ENCODE data around the gene SENP1. TPM values are rescaled to one million over a fixed set of nuclear protein-coding genes. Genes with fewer than 3 reads are reported as not detected.

SENP1 gene
- total and polyA plus RNA-seq, 2 of the 13 experiments (the other 11 are each of a cell fraction or from before 2014, with no cell fraction given), result 14.0 to 20.2 TPM

DNA sequence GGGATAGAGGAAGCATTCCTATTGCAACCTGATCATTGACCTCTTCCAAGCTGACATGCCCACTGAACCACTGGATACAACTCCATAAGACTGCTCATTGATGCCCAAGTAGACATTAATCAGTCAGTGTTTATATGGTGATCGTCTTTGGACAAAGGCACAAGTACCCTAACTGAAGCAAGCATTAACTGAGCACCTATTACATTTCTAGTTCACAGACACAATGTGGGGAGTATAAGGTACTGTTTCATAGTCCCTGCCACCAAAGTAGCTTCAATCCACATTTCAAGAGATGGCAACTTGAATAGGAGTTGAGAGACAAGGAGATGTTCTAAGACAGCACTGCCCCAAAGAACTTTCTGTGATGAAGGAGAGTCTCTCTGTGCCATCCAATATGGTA is 90.8 kb downstream of the SENP1 start:
- FAIRE-seq, result no peak
- Histone ChIP-seq H3K4me3 (replicated peaks in 1 of 3; ENCODE audit: insufficient read depth in 1 of 3, low read depth in 2 of 3, low read length in 3 of 3) (no peak overlapping the region), H3K4me2 (ENCODE audit: low read depth, low read length) (no peak overlapping the region), H3K27ac (ENCODE audit: extremely low read length, insufficient read depth, low read length) (no peak overlapping the region), H4K20me1 (ENCODE audit: insufficient read depth, low read length) (no peaks in the 10 kb centered on the region), H3K9me3 (ENCODE audit: low read length) (no peaks in the 10 kb centered on the region), H2AFZ (ENCODE audit: low read length) (no peak overlapping the region), H3K27me3 (ENCODE audit: control insufficient read depth in 1 of 2, insufficient read depth in 2 of 2, low read length in 2 of 2) (no peaks in the 10 kb centered on the region; a peak in 1 of 5 replicates), H3K36me3 (replicated peaks in 1 of 2; ENCODE audit: control insufficient read depth in 1 of 2, insufficient read depth in 2 of 2, low read length in 2 of 2) (no peaks in the 10 kb centered on the region), H3K9ac (ENCODE audit: insufficient read depth, low read depth, low read length) (no peak overlapping the region), H3K79me2 (ENCODE audit: insufficient read depth, low read length) (no peaks in the 10 kb centered on the region), H3K4me1 (ENCODE audit: insufficient read depth, low read length) (peaks cover 32% of the 10 kb centered on the region)
- intact Hi-C loops (cut with micrococcal nuclease; ENCODE audit: unreplicated experiment), result no loop called here
- DNase-seq (ENCODE audit: low spot score), result no peak
- ATAC-seq, result no peak
- in situ Hi-C loops (cut with HindIII; ENCODE audit: extremely low pct_ligation_motif_present, low pct_unique_long_range_greater_than_20kb), result no loop called here
- ChIA-PET POLR2A (no interaction called here), CTCF (ENCODE audit: low intra/inter-chr PET ratio, low total read pairs) (no interaction called here)
- TF ChIP-seq, protein P1, sequence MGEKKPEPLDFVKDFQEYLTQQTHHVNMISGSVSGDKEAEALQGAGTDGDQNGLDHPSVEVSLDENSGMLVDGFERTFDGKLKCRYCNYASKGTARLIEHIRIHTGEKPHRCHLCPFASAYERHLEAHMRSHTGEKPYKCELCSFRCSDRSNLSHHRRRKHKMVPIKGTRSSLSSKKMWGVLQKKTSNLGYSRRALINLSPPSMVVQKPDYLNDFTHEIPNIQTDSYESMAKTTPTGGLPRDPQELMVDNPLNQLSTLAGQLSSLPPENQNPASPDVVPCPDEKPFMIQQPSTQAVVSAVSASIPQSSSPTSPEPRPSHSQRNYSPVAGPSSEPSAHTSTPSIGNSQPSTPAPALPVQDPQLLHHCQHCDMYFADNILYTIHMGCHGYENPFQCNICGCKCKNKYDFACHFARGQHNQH (CRISPR knock-in tag; IDR thresholded peaks at IDR 0.05), result no peak
- TF ChIP-seq ZNF546 (CRISPR knock-in tag; conservative IDR thresholded peaks at IDR 0.05) (no peak), ZNF292 (CRISPR knock-in tag; IDR thresholded peaks at IDR 0.05; ENCODE audit: borderline replicate concordance, low read depth) (no peak)
- TF ChIP-seq, protein P2, sequence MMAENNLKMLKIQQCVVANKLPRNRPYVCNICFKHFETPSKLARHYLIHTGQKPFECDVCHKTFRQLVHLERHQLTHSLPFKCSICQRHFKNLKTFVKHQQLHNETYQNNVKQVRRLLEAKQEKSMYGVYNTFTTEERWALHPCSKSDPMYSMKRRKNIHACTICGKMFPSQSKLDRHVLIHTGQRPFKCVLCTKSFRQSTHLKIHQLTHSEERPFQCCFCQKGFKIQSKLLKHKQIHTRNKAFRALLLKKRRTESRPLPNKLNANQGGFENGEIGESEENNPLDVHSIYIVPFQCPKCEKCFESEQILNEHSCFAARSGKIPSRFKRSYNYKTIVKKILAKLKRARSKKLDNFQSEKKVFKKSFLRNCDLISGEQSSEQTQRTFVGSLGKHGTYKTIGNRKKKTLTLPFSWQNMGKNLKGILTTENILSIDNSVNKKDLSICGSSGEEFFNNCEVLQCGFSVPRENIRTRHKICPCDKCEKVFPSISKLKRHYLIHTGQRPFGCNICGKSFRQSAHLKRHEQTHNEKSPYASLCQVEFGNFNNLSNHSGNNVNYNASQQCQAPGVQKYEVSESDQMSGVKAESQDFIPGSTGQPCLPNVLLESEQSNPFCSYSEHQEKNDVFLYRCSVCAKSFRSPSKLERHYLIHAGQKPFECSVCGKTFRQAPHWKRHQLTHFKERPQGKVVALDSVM (CRISPR knock-in tag; IDR thresholded peaks at IDR 0.05), result no peak
- 14% methylated on average over 1 of the region's 1 CpG for WGBS (ENCODE audit: low lambda C conversion rate)
- BruUV-seq (replicated peaks), result no TSS peak

DNA sequence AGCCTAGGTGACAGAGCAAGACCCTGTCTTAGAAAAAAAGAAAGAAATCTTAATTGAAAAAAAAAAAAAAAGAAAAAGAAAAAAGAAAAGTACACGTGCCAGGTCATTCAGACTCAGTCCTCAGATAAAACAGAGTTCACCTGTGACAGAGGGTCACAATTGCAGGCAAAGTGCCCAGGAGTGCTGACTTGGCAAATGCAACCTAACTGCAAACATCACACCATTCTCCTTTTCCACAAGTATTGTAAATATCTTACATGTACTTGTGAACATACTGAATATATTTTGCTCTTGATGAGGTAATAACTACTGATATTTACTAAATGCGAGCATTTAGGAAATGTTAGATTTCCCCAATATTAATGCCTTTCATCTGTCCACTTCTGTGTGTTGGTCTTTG is 92.6 kb downstream of the SENP1 start:
- intact Hi-C loops (cut with micrococcal nuclease; ENCODE audit: unreplicated experiment) (no loop called here), in situ Hi-C loops (cut with HindIII; ENCODE audit: extremely low pct_ligation_motif_present, low pct_unique_long_range_greater_than_20kb) (no loop called here)
- Histone ChIP-seq H3K36me3 (replicated peaks in 1 of 2; ENCODE audit: control insufficient read depth in 1 of 2, insufficient read depth in 2 of 2, low read length in 2 of 2) (no peaks in the 10 kb centered on the region), H3K9me3 (ENCODE audit: low read length) (no peaks in the 10 kb centered on the region), H4K20me1 (ENCODE audit: insufficient read depth, low read length) (no peaks in the 10 kb centered on the region), H2AFZ (ENCODE audit: low read length) (no peak overlapping the region), H3K9ac (ENCODE audit: insufficient read depth, low read depth, low read length) (no peak overlapping the region), H3K4me1 (ENCODE audit: insufficient read depth, low read length) (peaks cover 27% of the 10 kb centered on the region), H3K27me3 (ENCODE audit: control insufficient read depth in 1 of 2, insufficient read depth in 2 of 2, low read length in 2 of 2) (no peaks in the 10 kb centered on the region; a peak in 1 of 5 replicates), H3K79me2 (ENCODE audit: insufficient read depth, low read length) (no peaks in the 10 kb centered on the region), H3K27ac (ENCODE audit: extremely low read length, insufficient read depth, low read length) (no peak overlapping the region), H3K4me3 (replicated peaks in 1 of 3; ENCODE audit: insufficient read depth in 1 of 3, low read depth in 2 of 3, low read length in 3 of 3) (no peak overlapping the region), H3K4me2 (ENCODE audit: low read depth, low read length) (no peak overlapping the region)
- DNase-seq (ENCODE audit: low spot score), result no peak
- CTCF ChIA-PET (ENCODE audit: low intra/inter-chr PET ratio, low total read pairs), result no interaction called here
- 27% methylated on average over 2 of the region's 2 CpGs for WGBS (ENCODE audit: low lambda C conversion rate)
- POLR2A ChIA-PET, result no interaction called here
- no peak for FAIRE-seq
- BruUV-seq (replicated peaks), result no TSS peak
- TF ChIP-seq MAFF (IDR thresholded peaks at IDR 0.05; ENCODE audit: low read depth, low read length) (peak; percentile 92), ZNF569 (CRISPR knock-in tag; IDR thresholded peaks at IDR 0.05; ENCODE audit: borderline replicate concordance) (no peak), RFX3 (CRISPR knock-in tag; IDR thresholded peaks at IDR 0.05) (no peak), ZNF614 (CRISPR knock-in tag; IDR thresholded peaks at IDR 0.05; ENCODE audit: borderline replicate concordance) (no peak), MAFK (conservative IDR thresholded peaks at IDR 0.05 in 1 of 2, IDR thresholded peaks at IDR 0.05 in 1 of 2; ENCODE audit: low read length in 2 of 2) (peak; percentile 93 to 95)
- no peak for ATAC-seq

All from HepG2 (cell line).